HG03457 (cell line): ENCODE measurements around the gene COX6B2.

ENCODE experiments used
- ATAC-seq: cut with Tn5 transposase; IDR thresholded peaks from one replicate; pipeline ENCODE4 v1.9.1; 2021; ENCODE audit warnings: moderate number of reproducible peaks; ENCODE audit not compliant: unreplicated experiment

Gene COX6B2

GRCh38 chr19:55315956-55316525 is 38.5 kb downstream of the COX6B2 start:
- no peak for ATAC-seq

GRCh38 chr19:55314396-55314795 is 40.1 kb downstream of the COX6B2 start:
- no peak for ATAC-seq

DNA sequence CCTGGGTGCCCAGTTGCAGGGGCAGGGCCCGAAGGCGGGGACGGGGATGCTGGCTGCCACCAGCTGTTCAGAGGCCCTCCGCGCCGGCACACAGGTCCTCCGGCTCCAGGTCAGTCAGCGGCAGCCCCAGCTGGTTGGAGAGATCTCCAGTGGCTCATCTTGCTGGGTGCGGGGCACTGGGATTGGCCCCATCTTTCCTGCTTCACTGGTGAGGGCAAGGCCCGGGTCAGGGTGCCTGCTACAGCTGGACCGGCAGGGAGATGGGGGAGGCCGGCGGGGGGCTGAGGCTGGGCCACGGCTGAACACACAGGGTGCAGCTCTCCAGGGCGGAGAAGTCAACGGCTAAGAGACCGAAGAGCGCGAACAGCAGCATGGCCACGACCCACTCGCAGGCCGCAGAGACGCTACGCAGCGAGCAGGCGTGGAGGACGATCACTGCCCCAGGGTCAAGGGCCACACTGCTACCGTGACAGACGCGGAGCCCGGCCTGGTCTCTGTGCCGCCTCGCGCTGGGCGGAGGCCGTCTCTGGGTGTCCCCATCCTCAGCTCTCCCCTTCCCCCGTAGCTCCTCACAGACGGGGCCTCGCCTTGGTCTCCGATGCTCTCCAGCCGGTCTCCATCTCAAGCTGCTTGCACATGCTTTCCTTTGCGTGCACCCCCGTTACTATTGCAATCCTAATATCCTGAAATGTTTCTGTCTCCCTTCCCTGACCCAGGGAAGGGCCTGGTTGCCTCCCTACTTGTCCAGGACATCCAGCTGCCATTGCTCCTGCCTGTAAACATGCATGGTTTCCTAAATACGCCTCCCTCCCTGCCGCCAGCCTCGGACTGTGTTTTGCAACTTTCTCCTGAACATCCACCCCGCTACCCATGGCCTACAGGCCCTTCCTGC is 41.7 kb downstream of the COX6B2 start:
- no peak for ATAC-seq

- ATAC-seq: no peak
Observed at GRCh38 chr19:55311797-55312196, 42.7 kb downstream of the COX6B2 start.

GRCh38 chr19:55311397-55311796 is 43.1 kb downstream of the COX6B2 start:
- no peak for ATAC-seq

GRCh38 chr19:55310498-55310897 is 44.0 kb downstream of the COX6B2 start:
- ATAC-seq: no peak

DNA sequence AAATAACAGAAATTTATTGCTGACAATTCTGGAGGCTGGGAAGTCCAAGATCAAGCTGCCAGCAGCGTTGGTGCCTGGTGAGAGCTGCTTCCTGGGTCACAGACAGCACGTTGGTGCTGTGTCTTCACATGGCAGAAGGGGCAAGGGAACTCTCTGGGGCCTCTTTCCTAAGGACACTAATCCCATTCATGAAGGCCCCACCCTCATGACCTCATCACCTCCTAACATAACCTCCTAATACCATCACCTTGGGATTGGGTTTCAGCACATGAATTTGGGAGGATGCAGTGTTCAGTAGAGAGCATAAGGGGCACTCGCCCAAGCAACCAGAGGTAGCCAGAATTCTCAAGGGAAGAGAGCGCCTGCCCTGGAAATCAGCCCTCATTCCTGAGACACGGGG is 45.1 kb downstream of the COX6B2 start:
- ATAC-seq: no peak

- no peak for ATAC-seq
Observed at GRCh38 chr19:55308281-55308680, 46.2 kb downstream of the COX6B2 start.

DNA sequence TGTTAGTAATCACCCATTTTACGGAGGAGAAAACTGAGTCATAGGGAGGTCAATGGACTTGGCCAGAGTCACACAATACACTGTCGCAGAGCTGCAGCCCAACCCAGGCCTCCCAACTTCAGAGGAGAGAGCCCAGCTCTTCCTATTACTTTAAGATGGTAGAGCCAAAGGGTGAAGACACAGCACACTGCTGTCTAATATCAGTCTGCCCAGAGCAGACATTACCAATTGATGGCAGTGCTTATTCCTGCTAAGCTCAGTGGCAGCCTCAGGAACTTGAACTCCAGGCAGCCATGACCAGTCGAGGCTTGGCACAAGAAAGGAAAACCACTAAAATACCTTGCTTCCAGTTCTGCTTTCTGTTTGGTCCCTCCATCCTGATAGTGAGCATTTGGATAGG is 47.8 kb downstream of the COX6B2 start:
- no peak for ATAC-seq

DNA sequence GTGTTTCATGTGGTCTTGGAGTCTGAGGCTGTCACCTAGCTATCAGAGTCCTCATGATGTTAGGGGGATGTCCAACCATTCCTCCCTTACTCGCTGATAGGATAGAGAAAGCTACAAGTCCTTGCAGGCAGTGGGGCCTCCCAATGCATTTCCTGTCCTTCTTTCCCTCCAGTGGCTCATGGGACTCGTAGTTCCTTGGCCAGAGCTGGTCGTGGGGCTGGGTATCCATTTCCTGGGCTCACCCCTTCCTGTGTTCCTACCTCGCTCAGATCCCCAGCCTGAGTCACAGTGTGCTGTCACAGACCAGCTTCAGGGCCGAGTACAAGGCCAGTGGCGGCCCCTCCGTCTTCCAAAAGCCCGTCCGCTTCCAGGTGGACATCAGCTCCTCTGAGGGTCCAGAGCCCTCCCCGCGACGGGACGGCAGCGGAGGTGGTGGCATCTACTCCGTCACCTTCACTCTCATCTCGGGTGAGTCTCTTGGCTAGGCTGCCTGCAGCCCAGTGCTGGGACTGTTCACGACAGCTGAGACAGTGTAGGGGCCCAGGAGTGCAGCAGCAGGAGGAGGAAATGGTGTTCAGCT is 48.4 kb downstream of the COX6B2 start:
- ATAC-seq: no peak

- no peak for ATAC-seq
Observed at GRCh38 chr19:55305491-55305890, 49.0 kb downstream of the COX6B2 start.

- ATAC-seq: no peak
Observed at GRCh38 chr19:55304980-55305379, 49.5 kb downstream of the COX6B2 start.

- ATAC-seq: no peak
Observed at GRCh38 chr19:55304279-55304978, 50.1 kb downstream of the COX6B2 start.

- no peak for ATAC-seq
Observed at GRCh38 chr19:55303477-55303876, 51.0 kb downstream of the COX6B2 start.

DNA sequence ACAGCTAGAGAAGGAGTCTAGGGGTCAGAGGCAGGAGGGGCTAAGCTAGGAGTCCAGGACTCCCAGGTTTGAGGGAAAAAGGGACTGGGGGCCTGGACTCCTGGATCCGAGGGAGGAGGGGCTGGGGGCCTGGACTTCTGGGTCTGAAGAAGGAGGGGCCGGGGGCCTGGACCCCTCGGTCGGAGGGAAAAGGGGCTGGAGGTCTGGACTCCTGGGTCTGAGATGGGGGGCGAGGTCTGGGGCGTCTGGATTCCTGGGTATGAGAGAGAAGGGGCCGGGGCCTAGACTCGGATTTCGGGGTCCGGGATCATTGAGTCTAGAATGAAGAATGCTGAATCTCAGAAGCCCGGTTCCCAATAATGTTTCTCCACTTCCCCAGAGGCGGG is 52.2 kb downstream of the COX6B2 start:
- ATAC-seq: no peak

DNA sequence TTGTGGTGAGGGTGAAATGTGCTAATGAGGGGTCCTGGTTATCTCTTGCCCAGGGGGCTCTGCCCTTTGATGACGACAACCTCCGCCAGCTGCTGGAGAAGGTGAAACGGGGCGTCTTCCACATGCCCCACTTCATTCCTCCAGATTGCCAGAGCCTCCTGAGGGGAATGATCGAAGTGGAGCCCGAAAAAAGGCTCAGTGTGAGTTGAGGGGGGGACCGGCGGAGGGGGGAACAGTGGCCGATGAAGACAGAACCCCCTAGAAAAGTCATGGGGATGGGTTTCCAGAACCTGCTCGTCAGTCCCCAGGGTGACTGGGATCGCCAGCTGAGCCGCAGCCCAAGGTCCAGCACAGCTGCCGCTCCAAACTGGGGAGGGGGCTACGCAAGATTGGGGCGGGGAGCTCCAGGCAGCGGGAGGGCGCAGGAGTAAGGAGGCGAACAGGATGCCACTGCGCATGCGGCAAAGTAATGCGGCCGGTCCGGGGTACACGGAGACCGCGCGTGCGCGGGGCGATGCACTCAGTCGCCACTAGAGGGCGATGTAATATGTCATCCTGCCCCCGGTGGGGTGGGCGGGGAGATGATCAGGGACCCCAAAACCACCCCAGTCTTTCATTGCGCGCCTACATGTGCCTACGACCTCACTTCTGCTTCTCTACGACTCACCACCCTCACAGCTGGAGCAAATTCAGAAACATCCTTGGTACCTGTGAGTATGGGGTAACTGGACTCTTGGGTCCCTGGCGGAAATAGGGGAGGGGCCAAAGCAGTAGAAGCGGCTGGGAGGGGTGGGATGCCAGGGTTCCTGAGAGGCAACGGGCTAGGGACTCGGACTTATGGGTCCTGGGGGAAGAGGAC is 52.8 kb downstream of the COX6B2 start:
- ATAC-seq: no peak

DNA sequence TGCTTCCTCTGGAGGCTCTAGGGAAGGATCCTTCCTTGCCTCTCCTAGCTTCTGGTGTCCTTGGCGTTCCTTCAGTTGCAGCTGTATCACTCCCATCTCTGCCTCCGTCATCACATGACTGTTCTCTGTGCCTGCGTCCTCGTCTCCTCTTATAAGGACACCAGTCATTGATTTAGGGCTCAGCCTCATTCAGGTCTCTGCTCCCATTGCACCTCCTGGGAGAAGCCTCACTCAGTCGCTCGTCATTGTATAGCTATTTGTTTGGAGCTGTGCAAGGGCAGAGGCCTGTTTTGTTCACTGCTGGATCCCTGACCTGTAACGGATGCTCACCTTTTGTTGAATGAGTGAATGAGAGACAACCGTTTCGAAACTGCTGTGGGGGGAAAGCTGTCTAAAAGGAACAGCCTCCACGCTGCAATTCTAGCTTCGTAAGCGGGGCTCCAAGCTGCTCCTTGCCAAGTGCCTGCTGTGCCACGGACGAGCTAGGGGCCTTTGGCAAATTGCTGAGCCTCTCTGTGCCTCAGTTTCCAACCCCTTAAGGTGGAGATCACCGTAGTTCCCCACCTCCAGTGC is 53.5 kb downstream of the COX6B2 start:
- ATAC-seq: no peak

DNA sequence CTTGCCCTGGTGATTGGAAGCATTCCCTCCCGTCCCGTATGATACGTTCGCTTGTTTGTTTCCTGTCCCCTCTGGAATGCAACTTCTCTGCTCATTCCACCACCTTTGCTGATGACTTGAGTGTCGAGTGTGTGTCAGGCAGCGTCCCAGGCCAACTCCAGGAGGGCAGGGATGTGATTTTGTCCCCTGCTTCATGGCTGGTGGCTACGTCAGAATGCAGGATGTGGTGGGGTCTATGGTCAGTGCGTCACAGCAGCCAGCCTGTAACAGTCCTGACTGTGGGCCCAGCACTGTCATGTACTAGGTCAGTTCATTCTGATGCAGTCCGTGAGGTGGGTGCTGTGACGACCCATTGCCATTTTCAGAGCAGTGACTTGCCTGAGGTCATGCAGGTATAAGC is 54.5 kb downstream of the COX6B2 start:
- ATAC-seq: no peak
